Cerebellar nuclear complex (tissue), 1 donor: ENCODE results near the gene OFD1.

Experiments used
- DNase-seq, 2 experiments: peaks; one replicate each; lab custom pipeline; 2025; lab: John Stamatoyannopoulos, UW

The OFD1 gene

DNA sequence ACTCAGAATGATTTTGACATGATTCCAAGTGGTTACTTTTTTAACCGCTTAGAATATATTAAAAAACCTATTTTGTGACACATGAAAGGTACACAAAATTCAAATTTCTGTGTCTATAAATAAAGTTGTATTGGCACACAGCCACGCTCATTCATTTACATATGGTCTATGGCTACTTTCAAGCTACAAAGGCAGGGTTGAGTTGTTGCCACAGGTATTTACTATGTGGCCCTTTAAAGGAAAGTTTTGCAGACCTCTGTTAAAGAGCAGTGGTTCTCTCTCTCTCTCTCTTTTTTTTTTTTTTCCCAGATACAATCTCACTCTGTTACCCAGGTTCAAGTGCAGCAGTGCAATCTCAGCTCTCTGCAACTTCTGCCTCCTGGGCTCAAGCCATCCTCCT lies 59.3 kb downstream of the OFD1 start:
- DNase-seq, result no peak

DNA sequence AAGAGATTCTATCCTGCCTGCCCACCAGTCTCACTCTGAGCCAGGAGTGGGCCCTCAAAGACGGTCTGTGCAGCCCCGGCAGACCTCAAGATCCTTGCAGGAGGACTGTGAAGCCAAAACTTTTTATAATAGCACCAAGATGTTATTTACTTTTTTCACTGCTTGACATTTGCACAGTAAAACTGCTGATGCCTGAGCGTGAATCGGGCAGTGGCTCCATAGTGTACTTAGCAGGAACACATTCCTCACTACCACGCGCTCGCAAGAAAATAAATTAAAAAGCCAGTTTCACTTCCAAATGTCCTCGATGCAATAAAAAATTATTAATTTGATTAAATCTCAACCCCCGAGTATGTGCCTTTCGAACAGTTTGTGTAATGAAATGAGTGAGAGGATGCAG lies 59.9 kb downstream of the OFD1 start:
- no peak for DNase-seq

DNA sequence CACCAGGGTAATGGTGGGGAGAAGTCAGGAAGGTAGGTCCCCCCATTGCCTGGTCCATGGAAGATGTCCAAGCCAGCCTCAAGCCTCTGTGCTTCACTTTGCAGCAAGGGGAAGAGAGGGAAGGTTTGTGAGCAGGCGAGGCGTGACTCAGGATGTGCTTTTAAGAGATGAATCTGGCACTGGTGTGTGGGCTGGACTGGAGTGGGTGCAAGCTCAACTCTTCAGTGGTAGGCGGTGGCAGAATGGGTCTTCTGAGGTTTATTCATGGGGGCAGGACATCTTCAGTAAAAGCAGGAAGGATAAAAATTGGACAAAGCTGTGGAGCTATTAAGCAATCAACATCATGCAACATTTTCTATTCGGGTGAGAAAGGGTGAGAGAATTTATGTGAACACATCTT lies 63.0 kb downstream of the OFD1 start:
- DNase-seq, result no peak

DNA sequence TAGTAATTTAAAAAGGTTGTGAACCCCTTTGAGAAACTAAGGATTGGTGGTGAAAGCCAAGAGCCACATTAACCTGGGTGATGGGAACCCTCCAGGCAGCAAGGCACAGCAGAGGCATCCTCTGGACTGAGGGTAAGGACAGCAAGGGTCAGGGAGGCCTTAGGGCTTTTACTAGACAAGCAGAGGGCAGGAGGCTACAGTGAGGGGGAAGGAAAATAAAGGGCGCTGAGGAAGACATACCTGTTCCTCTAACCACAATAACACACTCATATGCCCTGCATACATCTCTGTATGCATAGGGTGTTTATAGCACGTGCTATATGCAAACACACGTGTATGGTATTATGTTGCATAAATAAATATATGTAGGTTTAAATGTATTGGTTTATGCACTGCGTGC lies 63.6 kb downstream of the OFD1 start:
- no peak for DNase-seq

DNA sequence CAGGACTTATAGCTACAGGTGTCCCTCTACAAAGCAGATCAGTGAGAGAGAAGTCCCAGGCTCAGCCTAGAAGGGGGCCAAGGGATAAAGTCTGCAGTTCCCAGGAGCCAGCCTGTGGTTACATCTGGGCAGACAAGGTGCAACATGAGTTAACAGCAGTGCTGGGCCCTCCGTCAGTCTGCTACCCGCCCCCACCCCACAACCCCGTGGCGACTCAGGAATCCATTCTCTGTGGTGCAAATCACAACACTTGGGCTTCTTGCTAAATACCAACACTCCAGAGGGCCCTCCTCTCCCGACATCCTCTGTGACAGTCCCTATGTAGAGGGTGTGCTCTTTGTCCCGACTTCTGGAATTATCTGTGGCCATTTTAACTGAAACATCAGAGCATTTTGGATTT lies 68.6 kb downstream of the OFD1 start:
- DNase-seq, result no peak

DNA sequence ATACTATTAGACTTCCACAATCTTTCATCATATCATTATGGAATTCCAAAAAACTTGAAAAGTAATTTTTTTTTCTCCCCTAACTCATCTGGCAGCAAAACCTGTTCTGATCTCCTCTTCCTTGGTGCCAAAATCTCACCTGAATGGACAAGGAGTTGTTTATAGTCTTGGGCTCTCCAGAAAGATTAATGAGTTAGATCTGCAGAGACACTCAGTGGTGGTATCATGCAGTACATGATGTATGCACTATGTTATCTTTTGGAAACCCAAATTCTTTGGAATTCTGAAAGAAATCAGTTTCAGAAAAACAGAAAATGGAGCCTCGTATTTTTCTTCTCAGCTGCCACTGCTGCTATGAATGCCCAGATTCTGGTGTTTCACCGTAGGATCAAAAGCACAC lies 70.7 kb downstream of the OFD1 start:
- DNase-seq, result no peak

DNA sequence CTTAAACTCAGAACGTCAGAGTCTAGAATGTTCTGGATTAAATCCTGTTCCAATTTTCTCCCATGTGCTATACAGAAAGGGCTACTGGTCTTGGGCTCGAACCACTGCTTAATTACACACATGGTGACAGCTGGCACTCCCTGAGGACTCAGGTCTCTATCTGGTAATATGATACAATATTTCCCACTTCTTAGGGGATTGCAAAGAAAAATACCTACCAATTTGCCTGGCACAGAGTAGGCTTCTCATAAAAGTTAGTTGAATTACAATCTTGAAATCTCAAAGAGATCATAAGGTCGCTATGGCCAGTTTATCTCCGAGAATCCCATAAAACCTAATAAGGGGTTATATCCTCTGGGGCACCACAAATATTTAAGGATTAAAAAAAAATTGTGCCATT lies 73.7 kb downstream of the OFD1 start:
- no peak for DNase-seq

DNA sequence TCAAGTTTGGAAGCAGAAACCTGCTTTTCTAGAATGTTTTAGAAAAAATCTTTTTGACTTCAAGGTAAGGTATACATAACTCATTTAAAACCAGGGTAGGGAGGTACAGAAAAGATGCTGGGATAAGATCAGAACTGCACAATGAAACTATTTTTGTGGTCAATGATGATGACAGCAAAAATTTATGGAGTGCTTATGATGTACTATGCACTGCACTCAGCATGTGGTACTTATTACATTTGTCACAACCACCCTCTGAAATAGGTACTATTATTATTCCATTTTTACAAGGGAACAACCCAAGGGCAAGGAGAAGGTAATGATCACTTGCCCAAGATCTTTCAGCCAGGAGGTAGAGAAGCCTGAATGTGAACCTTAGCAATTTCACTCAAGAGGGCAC lies 74.3 kb downstream of the OFD1 start:
- DNase-seq, result no peak

DNA sequence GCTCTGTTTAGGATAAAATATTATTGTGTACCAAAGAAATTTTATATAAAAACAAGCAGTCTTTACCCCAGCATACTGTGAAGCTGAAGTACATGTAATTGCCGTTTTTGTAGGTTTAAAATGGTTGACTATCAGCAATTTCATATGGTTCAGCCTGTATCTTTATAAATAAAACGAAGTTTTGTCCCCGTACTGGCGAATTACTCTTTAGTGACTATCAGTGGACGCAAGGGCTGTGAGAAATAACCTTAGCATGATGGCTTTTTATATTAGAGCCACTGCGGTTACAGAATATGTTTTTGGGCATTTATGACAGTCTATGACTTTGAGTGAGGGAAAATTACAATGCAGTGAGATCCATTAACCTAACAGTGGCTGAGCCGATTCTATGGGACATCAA lies 81.1 kb downstream of the OFD1 start:
- no peak for DNase-seq

DNA sequence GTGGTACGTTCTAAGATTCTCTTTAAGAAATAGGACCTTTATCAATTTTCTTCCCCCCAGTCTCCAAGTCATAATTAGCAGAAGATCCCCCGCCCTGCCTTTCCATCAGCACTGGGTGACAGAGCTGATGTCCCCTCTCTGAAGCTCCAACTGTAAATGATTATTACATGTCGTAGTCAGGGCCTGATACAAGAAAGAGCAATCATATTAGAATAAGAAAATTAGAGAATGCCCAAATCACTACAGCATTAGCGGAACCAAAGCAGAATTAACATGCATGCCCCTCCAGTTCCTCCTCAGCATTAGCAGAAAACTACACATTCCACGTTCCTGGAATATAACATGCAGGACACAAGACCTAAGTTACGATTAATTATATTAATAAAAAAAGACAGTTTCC lies 81.6 kb downstream of the OFD1 start:
- no peak for DNase-seq

DNA sequence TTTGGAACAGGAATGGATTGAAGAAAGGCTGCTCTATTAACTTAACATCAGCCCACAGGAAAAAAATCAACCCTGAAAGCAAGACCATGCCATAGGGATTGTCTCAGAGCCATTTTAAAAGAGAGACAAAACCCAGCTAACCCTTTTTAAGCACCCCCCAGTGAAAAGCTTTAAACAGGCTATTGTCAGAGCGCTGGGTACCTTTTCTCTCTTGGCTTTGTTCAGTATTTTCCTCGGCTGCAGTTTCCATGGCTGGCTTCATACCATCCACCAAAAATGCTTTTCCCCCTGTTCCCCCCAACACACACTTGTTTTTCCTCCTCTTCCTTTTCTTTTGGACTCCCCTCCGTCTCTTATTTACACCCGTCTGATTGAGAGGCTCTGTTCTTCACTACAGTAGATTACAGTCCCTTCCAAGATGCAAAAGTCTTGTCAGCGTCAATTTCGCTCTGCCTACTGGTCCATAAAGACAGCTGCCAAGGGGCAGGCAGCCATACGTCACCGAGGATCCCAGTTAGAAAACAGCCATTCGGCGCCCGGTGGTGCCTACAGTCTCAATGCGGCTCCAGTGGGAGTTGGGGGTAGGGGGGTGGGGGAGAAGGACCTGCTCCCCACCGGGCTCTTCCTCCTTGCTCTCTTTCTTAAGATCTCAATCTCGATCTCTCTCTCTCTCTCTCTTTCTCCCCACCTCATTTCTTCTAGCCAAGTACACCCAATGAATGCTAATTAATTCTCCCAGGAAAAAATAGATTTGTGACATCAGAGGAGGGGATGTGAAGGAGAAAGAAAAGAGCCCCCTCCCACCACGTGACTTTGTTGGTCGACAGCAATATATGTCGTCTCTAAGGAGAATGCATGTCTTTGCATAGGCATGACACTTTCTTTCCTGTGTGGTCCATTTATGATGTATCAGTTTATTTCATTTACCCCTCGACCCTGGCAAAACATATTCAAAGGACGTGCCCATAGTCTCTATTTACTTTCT lies 82.4 kb downstream of the OFD1 start, which contains the start of gene GPM6B:
TSS of gene GPM6B (minus strand) at position 451 of the 985 bp plus-strand sequence. CDS start at position 262, 189 bp downstream.
- DNase-seq, result peak in 1 of 2 experiments; percentile 17
